ENCODE results near the gene PRPF18.

DNA sequence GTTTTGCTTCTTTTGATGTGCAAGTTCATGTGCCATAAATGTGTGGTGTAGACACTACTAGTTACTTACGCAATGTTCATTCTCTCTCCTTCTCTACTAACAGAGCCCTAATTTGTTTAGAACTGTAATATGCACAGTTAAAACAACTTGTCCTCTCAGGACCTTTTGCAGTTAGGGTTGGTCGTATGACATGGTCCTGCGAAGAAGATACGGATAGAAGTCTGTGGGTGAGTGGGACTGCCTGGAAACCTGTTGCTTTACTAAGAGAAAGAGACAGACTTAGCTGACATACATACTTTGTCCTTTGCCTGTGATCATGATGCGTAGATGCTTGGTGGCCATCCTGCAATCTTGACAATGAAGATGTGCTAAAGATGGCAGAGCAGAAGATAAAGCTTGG, 51.1 kb downstream of the PRPF18 start:
- TF ChIP-seq, protein P1, sequence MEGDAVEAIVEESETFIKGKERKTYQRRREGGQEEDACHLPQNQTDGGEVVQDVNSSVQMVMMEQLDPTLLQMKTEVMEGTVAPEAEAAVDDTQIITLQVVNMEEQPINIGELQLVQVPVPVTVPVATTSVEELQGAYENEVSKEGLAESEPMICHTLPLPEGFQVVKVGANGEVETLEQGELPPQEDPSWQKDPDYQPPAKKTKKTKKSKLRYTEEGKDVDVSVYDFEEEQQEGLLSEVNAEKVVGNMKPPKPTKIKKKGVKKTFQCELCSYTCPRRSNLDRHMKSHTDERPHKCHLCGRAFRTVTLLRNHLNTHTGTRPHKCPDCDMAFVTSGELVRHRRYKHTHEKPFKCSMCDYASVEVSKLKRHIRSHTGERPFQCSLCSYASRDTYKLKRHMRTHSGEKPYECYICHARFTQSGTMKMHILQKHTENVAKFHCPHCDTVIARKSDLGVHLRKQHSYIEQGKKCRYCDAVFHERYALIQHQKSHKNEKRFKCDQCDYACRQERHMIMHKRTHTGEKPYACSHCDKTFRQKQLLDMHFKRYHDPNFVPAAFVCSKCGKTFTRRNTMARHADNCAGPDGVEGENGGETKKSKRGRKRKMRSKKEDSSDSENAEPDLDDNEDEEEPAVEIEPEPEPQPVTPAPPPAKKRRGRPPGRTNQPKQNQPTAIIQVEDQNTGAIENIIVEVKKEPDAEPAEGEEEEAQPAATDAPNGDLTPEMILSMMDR (IDR thresholded peaks at IDR 0.05; ENCODE audit: poor library complexity, severe bottlenecking): no peak
- TF ChIP-seq POLR2AphosphoS5 (IDR thresholded peaks at IDR 0.05) (no peak), RAD21 (conservative IDR thresholded peaks at IDR 0.05) (no peak), EZH2 (IDR thresholded peaks at IDR 0.05; ENCODE audit: borderline replicate concordance, insufficient read depth, low read length, poor library complexity, severe bottlenecking) (no peak), EP300 (conservative IDR thresholded peaks at IDR 0.05; ENCODE audit: poor library complexity, severe bottlenecking) (no peak)
- TF ChIP-seq, protein P2, sequence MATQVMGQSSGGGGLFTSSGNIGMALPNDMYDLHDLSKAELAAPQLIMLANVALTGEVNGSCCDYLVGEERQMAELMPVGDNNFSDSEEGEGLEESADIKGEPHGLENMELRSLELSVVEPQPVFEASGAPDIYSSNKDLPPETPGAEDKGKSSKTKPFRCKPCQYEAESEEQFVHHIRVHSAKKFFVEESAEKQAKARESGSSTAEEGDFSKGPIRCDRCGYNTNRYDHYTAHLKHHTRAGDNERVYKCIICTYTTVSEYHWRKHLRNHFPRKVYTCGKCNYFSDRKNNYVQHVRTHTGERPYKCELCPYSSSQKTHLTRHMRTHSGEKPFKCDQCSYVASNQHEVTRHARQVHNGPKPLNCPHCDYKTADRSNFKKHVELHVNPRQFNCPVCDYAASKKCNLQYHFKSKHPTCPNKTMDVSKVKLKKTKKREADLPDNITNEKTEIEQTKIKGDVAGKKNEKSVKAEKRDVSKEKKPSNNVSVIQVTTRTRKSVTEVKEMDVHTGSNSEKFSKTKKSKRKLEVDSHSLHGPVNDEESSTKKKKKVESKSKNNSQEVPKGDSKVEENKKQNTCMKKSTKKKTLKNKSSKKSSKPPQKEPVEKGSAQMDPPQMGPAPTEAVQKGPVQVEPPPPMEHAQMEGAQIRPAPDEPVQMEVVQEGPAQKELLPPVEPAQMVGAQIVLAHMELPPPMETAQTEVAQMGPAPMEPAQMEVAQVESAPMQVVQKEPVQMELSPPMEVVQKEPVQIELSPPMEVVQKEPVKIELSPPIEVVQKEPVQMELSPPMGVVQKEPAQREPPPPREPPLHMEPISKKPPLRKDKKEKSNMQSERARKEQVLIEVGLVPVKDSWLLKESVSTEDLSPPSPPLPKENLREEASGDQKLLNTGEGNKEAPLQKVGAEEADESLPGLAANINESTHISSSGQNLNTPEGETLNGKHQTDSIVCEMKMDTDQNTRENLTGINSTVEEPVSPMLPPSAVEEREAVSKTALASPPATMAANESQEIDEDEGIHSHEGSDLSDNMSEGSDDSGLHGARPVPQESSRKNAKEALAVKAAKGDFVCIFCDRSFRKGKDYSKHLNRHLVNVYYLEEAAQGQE (IDR thresholded peaks at IDR 0.05; ENCODE audit: borderline replicate concordance): no peak
